ENCODE data around the gene FTO.

The FTO gene

GRCh38 chr16:53893731-53894435, 189.9 kb downstream of the FTO start:
- TF ChIP-seq CTCF (conservative IDR thresholded peaks at IDR 0.05; ENCODE audit: low read depth) = no peak
- H3K27ac ChIP-seq = no peak overlapping the region
- peak; percentile 55 for DNase-seq (ENCODE audit: low spot score)
- ChIA-PET POLR2A (ENCODE audit: low non-redundant PET) (no interaction called here), CTCF (interaction anchor here (0.5 kb wide), 1 partner anchor 1063 kb away, joined by 3 read pairs; no protein-coding TSS in a partner anchor)

GRCh38 chr16:53894686-53895085, 190.7 kb downstream of the FTO start:
- ChIA-PET CTCF (interaction anchor here (0.7 kb wide), 1 partner anchor 11 kb away, joined by 5 read pairs; no protein-coding TSS in a partner anchor), POLR2A (ENCODE audit: low non-redundant PET) (no interaction called here)
- no peak for DNase-seq (ENCODE audit: low spot score)
- no peak for TF ChIP-seq CTCF (conservative IDR thresholded peaks at IDR 0.05; ENCODE audit: low read depth)
- H3K27ac ChIP-seq = no peak overlapping the region

GRCh38 chr16:53895433-53895832, 191.5 kb downstream of the FTO start:
- ChIA-PET CTCF (interaction anchor here (0.7 kb wide), 1 partner anchor 11 kb away, joined by 5 read pairs; no protein-coding TSS in a partner anchor), POLR2A (ENCODE audit: low non-redundant PET) (no interaction called here)
- no peak for DNase-seq (ENCODE audit: low spot score)
- H3K27ac ChIP-seq = no peak overlapping the region
- no peak for TF ChIP-seq CTCF (conservative IDR thresholded peaks at IDR 0.05; ENCODE audit: low read depth)

- TF ChIP-seq CTCF (conservative IDR thresholded peaks at IDR 0.05; ENCODE audit: low read depth) = no peak
- ChIA-PET POLR2A (ENCODE audit: low non-redundant PET) (no interaction called here), CTCF (no interaction called here)
- DNase-seq (ENCODE audit: low spot score) = no peak
- H3K27ac ChIP-seq = no peak overlapping the region
Measured at GRCh38 chr16:53895851-53896250, 191.9 kb downstream of the FTO start.

- DNase-seq (ENCODE audit: low spot score) = no peak
- ChIA-PET POLR2A (ENCODE audit: low non-redundant PET) (no interaction called here), CTCF (interaction anchor here (0.6 kb wide), 1 partner anchor 1145 kb away, joined by 3 read pairs; no protein-coding TSS in a partner anchor)
- H3K27ac ChIP-seq = no peak overlapping the region
- TF ChIP-seq CTCF (conservative IDR thresholded peaks at IDR 0.05; ENCODE audit: low read depth) = no peak
Measured at GRCh38 chr16:53896722-53897121, 192.8 kb downstream of the FTO start.

- DNase-seq (ENCODE audit: low spot score) = no peak
- ChIA-PET CTCF (interaction anchor here (0.6 to 1.2 kb wide), 3 partner anchors 25 to 377 kb away, joined by 3 to 4 read pairs (median 3); no protein-coding TSS in a partner anchor), POLR2A (ENCODE audit: low non-redundant PET) (no interaction called here)
- no peak for TF ChIP-seq CTCF (conservative IDR thresholded peaks at IDR 0.05; ENCODE audit: low read depth)
- no peak overlapping the region for H3K27ac ChIP-seq
Measured at GRCh38 chr16:53898993-53899392, 195.0 kb downstream of the FTO start.

Data from RWPE1 (cell line).